NCI-H510A (cell line): Measurements from ENCODE around the gene BBLN.
"Not testable (repeated sequence)": the region's sequence is repeated elsewhere in the genome, so short reads cannot be mapped to it uniquely, and the experiment has no call there.

Source experiments
- DNase-seq: peaks from one replicate; lab custom pipeline; 2025; lab: John Stamatoyannopoulos, UW

The BBLN gene

DNA sequence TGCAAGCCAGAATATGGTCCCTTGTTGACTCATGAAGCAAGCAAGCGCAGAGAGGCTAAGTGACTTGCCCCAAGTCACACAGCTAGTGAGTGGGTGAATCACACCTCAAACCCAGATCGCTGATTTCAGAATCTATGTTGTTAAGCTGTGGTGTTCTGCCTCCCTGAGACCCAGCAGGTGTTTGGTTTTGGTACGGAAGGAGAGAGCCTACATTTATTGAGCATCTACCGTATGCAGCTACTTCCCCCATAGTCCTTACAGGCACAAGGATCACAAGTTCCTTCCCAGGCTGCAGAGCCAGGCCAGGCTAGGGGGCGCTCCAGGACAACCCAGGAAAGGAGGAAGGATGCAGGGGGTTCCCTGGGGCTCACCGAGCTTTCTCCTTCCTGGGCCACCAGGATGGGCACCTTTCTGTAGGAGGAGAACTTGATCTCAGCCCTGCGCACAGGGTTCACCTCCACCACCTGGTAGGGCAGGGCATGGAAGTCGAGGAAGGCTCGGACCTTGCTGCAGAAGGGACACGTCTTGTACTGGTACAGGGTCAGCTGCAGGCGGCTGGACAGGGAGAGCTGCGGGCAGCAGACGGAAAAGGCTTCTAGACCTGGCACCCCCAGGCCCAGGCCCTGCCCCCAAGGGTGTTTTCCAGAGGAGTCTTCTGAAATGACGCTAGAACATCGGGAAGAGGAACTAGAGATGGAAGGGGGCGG is 35.0 kb upstream of the BBLN start:
- no peak for DNase-seq

GRCh38 chr9:128125580-128126354 is 34.3 kb upstream of the BBLN start:
- DNase-seq = no peak

GRCh38 chr9:128127568-128127989 is 32.5 kb upstream of the BBLN start, which contains the start of gene PTGES2:
PTGES2 (minus strand) TSS chr9:128127729; CDS start chr9:128127717, 12 bp downstream.
- peak; percentile 79 for DNase-seq

- DNase-seq = peak; percentile 86
Measured at GRCh38 chr9:128127990-128128835, 31.9 kb upstream of the BBLN start.

GRCh38 chr9:128128836-128129590 is 31.1 kb upstream of the BBLN start:
- no peak for DNase-seq

- DNase-seq = not testable (repeated sequence)
Measured at GRCh38 chr9:128129976-128130590, 30.0 kb upstream of the BBLN start.

DNA sequence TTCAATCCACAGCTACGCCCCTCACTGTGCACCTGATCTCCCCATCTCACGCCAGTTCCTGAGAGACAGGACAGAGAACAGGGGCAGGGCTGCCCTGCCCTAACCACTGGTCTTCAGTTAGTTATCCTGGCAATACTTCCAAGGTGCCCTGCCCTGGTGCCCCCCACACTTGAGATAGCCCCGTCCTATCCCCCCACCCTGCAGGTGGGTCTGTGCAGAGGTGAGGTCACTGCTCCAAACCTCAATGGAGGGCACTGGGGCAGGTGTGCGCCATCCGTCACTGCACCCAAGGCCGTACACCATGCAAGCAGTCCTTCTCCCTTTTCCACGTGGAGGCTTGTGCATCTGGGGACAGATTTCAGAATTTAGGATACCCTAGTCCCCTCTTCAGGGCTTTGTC is 29.4 kb upstream of the BBLN start:
- not testable (repeated sequence) for DNase-seq

GRCh38 chr9:128131346-128131745 is 28.7 kb upstream of the BBLN start:
- not testable (repeated sequence) for DNase-seq

GRCh38 chr9:128132139-128132538 is 27.9 kb upstream of the BBLN start:
- not testable (repeated sequence) for DNase-seq

DNA sequence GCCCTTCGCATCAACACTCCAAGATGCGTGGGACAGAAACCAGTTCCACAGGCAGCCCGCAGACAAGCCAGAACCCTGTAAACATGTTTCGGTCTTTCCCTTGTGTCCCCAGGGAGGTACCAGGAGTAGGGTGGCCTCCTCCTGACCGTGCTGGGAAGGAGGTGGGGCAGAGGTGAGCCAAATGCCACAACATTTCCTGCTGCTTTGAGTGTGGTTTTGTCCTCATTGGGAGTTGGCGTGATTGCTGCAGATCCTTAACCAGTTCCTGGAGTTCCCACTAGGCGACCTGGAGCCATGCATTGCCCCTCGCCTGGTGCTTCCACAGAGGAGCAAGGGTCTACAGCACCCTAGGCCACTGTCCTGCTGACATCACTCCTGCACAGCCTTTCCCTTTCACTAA is 24.5 kb upstream of the BBLN start:
- DNase-seq = not testable (repeated sequence)

DNA sequence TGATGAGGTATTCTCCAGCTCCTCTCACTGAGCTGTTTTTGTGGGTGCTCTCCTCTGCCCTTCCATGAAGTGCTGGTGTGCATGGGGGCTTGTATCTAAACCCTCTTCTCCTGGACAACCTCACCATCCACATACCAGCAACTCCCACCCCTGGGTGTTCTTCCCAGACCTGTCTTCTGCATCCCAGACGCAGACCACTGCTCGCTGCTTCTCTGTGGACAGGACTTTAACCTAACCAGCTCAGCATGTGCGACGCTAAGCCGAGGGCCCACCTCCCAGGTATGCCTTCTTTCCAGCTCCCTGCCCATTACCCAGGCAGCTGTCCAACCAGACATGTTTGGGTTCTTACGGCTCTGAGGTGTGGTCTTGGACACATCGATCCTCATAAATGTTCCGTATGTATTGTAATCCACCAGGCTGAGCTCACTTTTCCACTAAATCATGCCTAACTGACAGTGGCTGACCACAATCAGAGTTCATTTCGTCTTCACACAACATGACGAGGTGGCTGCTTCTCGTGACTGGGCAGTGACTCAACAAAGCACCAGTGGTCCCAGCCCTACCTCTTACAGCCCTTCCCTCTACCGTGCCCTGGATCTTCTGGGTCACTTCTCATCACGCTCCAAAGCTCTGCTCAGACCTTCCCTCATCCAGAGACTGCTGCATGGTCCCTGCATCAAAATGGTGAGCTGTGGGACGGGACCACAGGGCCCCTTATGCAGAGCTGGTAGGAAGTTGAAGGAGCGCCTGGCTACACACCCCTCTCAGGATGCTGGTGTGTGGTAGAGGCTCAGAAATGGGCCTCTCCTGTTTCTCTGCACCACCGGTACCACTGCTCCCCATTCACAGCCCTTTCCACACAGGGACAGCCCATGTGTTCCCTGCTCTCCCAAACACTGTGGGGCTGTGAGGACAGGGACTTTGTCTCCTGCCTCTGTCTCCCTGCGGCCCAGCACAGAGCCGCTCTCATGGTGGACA is 23.0 kb upstream of the BBLN start:
- DNase-seq = no peak

DNA sequence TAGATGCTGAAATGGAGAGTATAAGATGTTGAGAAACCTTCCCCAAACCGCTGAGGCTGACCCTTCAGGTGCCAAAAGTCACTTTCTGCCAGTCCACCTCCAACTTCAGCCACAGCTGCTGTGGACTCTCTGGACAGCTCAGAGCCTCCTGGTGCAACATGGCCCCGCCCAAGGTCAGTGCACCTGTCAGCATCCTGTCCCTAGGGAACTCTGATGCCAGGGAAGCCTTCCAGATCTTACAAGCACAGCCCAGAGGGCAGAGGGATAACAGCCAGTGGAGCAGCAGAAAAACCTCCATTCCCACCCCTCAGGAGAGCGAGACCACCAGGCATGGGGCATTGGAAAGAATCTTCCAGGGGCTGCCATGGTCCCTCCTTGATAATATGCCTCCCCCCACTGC is 22.1 kb upstream of the BBLN start:
- DNase-seq = no peak

DNA sequence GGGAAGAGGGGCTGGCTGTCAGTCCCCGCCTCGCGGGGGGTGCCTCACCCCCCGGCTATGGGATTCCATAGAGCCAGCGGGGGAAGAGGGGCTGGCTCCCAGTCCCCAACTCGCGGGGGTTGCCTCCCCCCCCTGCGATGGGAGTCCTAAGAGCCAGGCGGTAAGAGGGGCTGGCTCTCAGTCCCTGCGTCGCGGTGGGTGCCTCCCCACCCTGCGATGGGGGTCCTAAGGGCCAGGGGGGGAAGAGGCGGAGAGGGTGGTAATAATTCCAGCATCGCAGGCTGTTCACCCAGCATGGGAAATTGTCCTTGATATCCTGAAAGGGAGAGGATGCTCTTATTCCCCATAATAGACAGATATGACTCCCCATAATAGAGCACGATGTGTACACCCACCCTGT is 20.4 kb upstream of the BBLN start:
- DNase-seq = no peak

DNA sequence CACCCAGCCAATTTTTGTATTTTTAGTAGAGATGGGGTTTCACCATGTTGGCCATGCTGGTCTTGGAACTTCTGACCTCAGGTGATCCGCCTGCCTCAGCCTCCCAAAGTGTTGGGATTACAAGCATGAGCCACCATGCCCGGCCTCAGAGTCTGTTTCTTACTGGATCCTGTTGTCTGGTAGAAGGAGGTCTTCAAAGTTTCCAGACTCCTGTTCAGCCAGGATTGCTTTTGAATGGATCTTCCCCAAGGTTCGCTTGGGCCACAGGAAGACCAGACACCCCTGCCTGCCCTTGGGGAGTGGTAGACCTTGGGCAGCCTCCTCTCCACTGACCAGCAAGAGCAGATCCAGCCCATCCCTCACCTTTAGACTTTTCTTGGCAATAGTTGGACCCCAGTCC is 18.5 kb upstream of the BBLN start:
- no peak for DNase-seq

DNA sequence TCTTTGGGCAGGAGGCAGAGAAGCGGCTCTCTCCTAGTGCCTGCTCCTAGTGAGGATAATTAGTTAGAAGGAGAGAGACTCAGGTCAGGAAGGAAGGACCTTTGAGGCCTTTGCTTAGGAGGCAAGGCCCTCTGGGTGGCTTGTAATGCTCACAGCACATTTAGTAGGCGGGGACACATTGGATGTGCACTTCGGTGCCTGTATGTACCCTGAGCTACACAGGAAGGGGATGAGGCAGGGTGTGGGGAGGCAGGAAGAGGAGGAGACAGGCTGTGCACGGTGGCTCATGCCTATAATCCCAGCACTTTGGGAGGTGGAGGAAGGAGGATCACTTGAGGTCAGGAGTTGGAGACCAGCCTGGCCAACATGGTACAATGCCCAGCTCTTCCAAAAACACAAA is 18.0 kb upstream of the BBLN start:
- DNase-seq = no peak

GRCh38 chr9:128142596-128142995 is 17.5 kb upstream of the BBLN start:
- DNase-seq = no peak

- no peak for DNase-seq
Measured at GRCh38 chr9:128143525-128144238, 16.4 kb upstream of the BBLN start.

DNA sequence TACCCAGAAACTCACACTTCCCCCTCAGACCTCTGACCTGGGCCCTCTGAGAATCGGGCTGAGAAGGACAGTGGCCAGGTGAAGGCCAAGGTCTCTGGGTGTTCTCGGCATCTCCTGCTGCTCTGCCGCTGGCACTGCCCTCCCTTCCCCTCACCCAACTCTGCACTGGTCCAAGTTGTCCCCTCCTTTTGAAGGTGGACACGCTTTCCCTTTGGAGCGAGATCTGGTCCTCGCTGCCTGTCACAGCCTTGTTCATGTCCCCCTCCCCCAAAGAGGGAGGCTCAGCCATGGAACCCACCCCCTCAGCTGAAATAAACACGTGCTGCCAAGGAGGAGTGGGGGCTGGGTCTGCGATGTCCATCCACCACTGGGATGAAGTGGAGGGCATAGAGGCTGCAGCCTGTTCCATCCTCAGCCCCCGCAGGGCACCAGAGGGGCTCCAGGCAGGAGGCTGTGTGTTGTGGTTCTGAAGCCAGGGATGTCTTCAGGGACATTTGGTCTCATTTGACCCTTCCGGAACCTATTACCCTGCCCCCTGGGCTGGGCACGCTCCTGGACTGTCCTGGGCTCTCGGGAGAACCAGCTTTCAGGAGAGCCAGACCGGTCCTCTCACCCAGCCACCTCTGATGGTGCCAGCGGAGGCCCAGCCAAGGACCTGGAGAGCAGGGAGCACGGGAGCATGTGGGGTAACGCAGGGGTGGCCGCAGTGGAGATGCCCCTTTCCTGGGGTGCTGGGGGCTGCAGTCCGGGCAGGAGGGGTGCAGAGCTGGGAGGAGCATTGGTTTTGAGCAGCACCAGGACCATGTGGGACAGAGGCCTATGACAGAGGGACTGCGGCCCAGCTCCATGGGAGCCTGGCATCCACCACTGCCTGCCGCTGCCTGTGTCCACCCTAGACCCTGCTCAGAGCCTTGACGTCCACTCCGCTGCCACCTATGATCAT is 15.6 kb upstream of the BBLN start:
- no peak for DNase-seq
